IMR-90 (cell line): Measurements from ENCODE around the gene EFCAB5. TPM values are rescaled to one million over a fixed set of nuclear protein-coding genes. Genes with fewer than 3 reads are reported as not detected.
A peak's percentile ranks its signal among the peaks of the same experiment; 100 is the strongest.

Experiments used
- ATAC-seq: fragments of 200-7000 bp; cut with Tn5 transposase; 2 replicates; pipeline ENCODE4 v1.9.1; 2020; ENCODE audit warnings: low read depth, mild to moderate bottlenecking, moderate library complexity
- BruUV-seq: library from RNA; stranded (reverse); fragments of 400-500 nt; replicated peaks from 2 replicates; lab custom pipeline; 2021; lab: Mats Ljungman, UMichigan
- CTCF ChIA-PET: fragments of 300-600 bp; formaldehyde crosslinking; extraction: SDS; loops from one replicate; lab custom pipeline; 2021; ENCODE audit warnings: antibody characterized with exemption; lab: Yijun Ruan, JAX
- POLR2A ChIA-PET: fragments of 300-600 bp; sonication (Branson Sonifier 250); formaldehyde crosslinking; loops from one replicate; lab custom pipeline; 2022; ENCODE audit warnings: antibody characterized with exemption; ENCODE audit not compliant: unreplicated experiment; lab: Charles Lee
- DNase-seq: peaks from one replicate; pipeline ENCODE4 v3.0.0; 2013
- H2AFZ ChIP-seq: replicated peaks from 2 replicates; pipeline ENCODE3; 2013; ENCODE audit warnings: low read length, mild to moderate bottlenecking; ENCODE audit not compliant: poor library complexity
- H2AK5ac ChIP-seq: 2 replicates; pipeline ENCODE4 v1.6.1; 2013; ENCODE audit warnings: low read depth, low read length, inconsistent platforms
- H2AK9ac ChIP-seq: replicated peaks from 2 replicates; pipeline ENCODE3; 2013; ENCODE audit warnings: mild to moderate bottlenecking, low read depth, low read length, moderate library complexity; ENCODE audit not compliant: poor library complexity
- H2BK120ac ChIP-seq: 2 replicates; pipeline ENCODE4 v1.6.1; 2013; ENCODE audit warnings: low read depth, low read length, inconsistent platforms
- H2BK15ac ChIP-seq: 3 replicates; pipeline ENCODE4 v1.6.1; 2013; ENCODE audit warnings: low read depth, low read length, inconsistent platforms
- H2BK20ac ChIP-seq: 2 replicates; pipeline ENCODE4 v1.6.1; 2013; ENCODE audit warnings: low read depth, mild to moderate bottlenecking, inconsistent platforms, low read length, moderate library complexity
- H2BK5ac ChIP-seq: 2 replicates; pipeline ENCODE4 v1.6.1; 2013; ENCODE audit warnings: mild to moderate bottlenecking, low read depth, low read length, inconsistent platforms; ENCODE audit not compliant: poor library complexity, severe bottlenecking
- H3K14ac ChIP-seq: replicated peaks from 2 replicates; pipeline ENCODE4 v1.6.1; 2013; ENCODE audit warnings: low read depth, low read length, inconsistent platforms
- H3K18ac ChIP-seq: 2 replicates; pipeline ENCODE4 v1.6.1; 2013; ENCODE audit warnings: low read depth, low read length, control low read depth
- H3K23ac ChIP-seq: 2 replicates; pipeline ENCODE4 v1.6.1; 2013; ENCODE audit warnings: low read depth, low read length, inconsistent platforms
- H3K27ac ChIP-seq: 2 replicates; pipeline ENCODE4 v1.5.1; 2013; ENCODE audit warnings: mild to moderate bottlenecking, control low read depth, low read length; ENCODE audit not compliant: insufficient read depth
- H3K27me3 ChIP-seq: 2 replicates; pipeline ENCODE4 v1.6.1; 2013; ENCODE audit warnings: low read length; ENCODE audit not compliant: control insufficient read depth, insufficient read depth
- H3K36me3 ChIP-seq: 2 replicates; pipeline ENCODE4 v1.6.1; 2013; ENCODE audit warnings: low read length, mixed read lengths; ENCODE audit not compliant: control insufficient read depth, insufficient read depth
- H3K4ac ChIP-seq: 2 replicates; pipeline ENCODE4 v1.6.1; 2013; ENCODE audit warnings: low read depth, low read length, inconsistent platforms
- H3K4me1 ChIP-seq: 2 replicates; pipeline ENCODE4 v1.6.1; 2013; ENCODE audit warnings: low read length, mixed read lengths; ENCODE audit not compliant: control insufficient read depth, insufficient read depth
- H3K4me2 ChIP-seq: 2 replicates; pipeline ENCODE4 v1.6.1; 2013; ENCODE audit warnings: low read depth, mild to moderate bottlenecking, control low read depth, low read length, moderate library complexity
- H3K4me3 ChIP-seq: 2 replicates; pipeline ENCODE4 v1.5.1; 2013; ENCODE audit warnings: low read depth, mild to moderate bottlenecking, control low read depth, low read length, moderate library complexity; ENCODE audit not compliant: insufficient read depth
- H3K56ac ChIP-seq: 2 replicates; pipeline ENCODE4 v1.6.1; 2013; ENCODE audit warnings: low read length, inconsistent platforms; ENCODE audit not compliant: insufficient read depth; ENCODE audit errors: extremely low read depth
- H3K79me1 ChIP-seq, 2 experiments: 2 replicates each; pipeline ENCODE4 v1.6.1; 2013; ENCODE audit warnings: low read length in 2 of 2, inconsistent platforms in 1 of 2, low read depth in 1 of 2
- H3K9ac ChIP-seq: 2 replicates; pipeline ENCODE4 v1.6.1; 2013; ENCODE audit warnings: low read depth, low read length, control low read depth
- H3K9me1 ChIP-seq: 2 replicates; pipeline ENCODE4 v1.6.1; 2013; ENCODE audit warnings: low read length, inconsistent platforms; ENCODE audit not compliant: insufficient read depth
- H3K9me3 ChIP-seq: 2 replicates; pipeline ENCODE4 v1.6.1; 2013; ENCODE audit warnings: low read length; ENCODE audit not compliant: control insufficient read depth, insufficient read depth
- H4K20me1 ChIP-seq: 2 replicates; pipeline ENCODE4 v1.6.1; 2013; ENCODE audit warnings: low read length, inconsistent platforms; ENCODE audit not compliant: insufficient read depth
- H4K5ac ChIP-seq: 2 replicates; pipeline ENCODE4 v1.6.1; 2013; ENCODE audit warnings: mild to moderate bottlenecking, low read depth, low read length, control low read depth
- H4K8ac ChIP-seq, 2 experiments: 2 replicates each; pipeline ENCODE4 v1.6.1; 2013; ENCODE audit warnings: low read depth in 2 of 2, low read length in 2 of 2, control low read depth in 1 of 2, inconsistent platforms in 1 of 2
- H4K91ac ChIP-seq: 2 replicates; pipeline ENCODE4 v1.6.1; 2013; ENCODE audit warnings: low read depth, low read length, inconsistent platforms; ENCODE audit not compliant: insufficient read depth
- BHLHE40 ChIP-seq: fragments of 150-350 bp; IDR thresholded peaks from 2 replicates; pipeline ENCODE4 v1.6.1; 2016; ENCODE audit warnings: mild to moderate bottlenecking, low read depth, low read length
- CEBPB ChIP-seq: IDR thresholded peaks from 2 replicates; pipeline ENCODE4 v1.6.1; 2012; ENCODE audit warnings: low read depth, low read length, improper control_type of control experiment
- CHD1 ChIP-seq: IDR thresholded peaks from 2 replicates; pipeline ENCODE4 v1.6.1; 2012; ENCODE audit warnings: low read depth, low read length, improper control_type of control experiment
- FOS ChIP-seq: fragments of 150-350 bp; IDR thresholded peaks from 2 replicates; pipeline ENCODE4 v1.6.1; 2016; ENCODE audit warnings: low read depth, low read length
- MAFK ChIP-seq: IDR thresholded peaks from 2 replicates; pipeline ENCODE4 v1.6.1; 2012; ENCODE audit warnings: low read depth, low read length, improper control_type of control experiment
- MAZ ChIP-seq: IDR thresholded peaks from 2 replicates; pipeline ENCODE4 v1.6.1; 2012; ENCODE audit warnings: low read depth, mild to moderate bottlenecking, low read length, improper control_type of control experiment, moderate library complexity, borderline replicate concordance
- NFE2L2 ChIP-seq: fragments of 150-350 bp; IDR thresholded peaks from 2 replicates; pipeline ENCODE4 v1.6.1; 2016; ENCODE audit warnings: low read depth, mild to moderate bottlenecking, low read length
- POLR2A ChIP-seq: IDR thresholded peaks from 2 replicates; pipeline ENCODE4 v1.6.1; 2012; ENCODE audit warnings: mild to moderate bottlenecking, low read depth, low read length
- RAD21 ChIP-seq: IDR thresholded peaks from 2 replicates; pipeline ENCODE4 v1.6.1; 2012; ENCODE audit warnings: low read length, improper control_type of control experiment
- RCOR1 ChIP-seq: IDR thresholded peaks from 2 replicates; pipeline ENCODE4 v1.6.1; 2012; ENCODE audit warnings: mild to moderate bottlenecking, low read length, improper control_type of control experiment; ENCODE audit not compliant: insufficient replicate concordance
- RFX5 ChIP-seq: IDR thresholded peaks from 2 replicates; pipeline ENCODE4 v1.8.0; 2012; ENCODE audit warnings: low read depth, mild to moderate bottlenecking, low read length, moderate library complexity
- SMC3 ChIP-seq: fragments of 150-350 bp; IDR thresholded peaks from 2 replicates; pipeline ENCODE4 v1.6.1; 2016; ENCODE audit warnings: low read depth, mild to moderate bottlenecking, antibody characterized with exemption, low read length, moderate library complexity
- WGBS, 2 experiments: methylation state at CpG; one replicate each; pipeline versions ENCODE4 v1.1.5 to v1.1.7; 2013; ENCODE audit warnings: missing lambda C conversion rate in 2 of 2; ENCODE audit not compliant: insufficient read length in 1 of 2; ENCODE audit errors: extremely low coverage in 2 of 2; 5-methylcytosine and 5-hydroxymethylcytosine counted together
- dilution Hi-C: fragments of 300-500 bp; cut with HindIII; formaldehyde crosslinking; loops from one replicate; pipeline ENCODE4 v1.14.3; 2018; ENCODE audit warnings: low sequenced_read_pairs; ENCODE audit not compliant: unreplicated experiment
- in situ Hi-C: fragments of 300-500 bp; cut with MboI; formaldehyde crosslinking; loops from 3 replicates; pipeline ENCODE4 v1.14.3; 2019; ENCODE audit warnings: low sequenced_read_pairs, inconsistent platforms, mixed read lengths
- intact Hi-C: fragments of 100-400 bp; cut with micrococcal nuclease; formaldehyde crosslinking; loops from 2 replicates; pipeline ENCODE4 v1.10.0; 2022
- polyA plus RNA-seq, 3 experiments: library from polyadenylated mRNA; depleted of rRNA; stranded (reverse); fragments of >200 nt; gene quantifications; 2 replicates each; pipeline ENCODE4 v1.2.3, GENCODE V29; 2012; ENCODE audit warnings: low replicate concordance in 1 of 3
- total RNA-seq: library from RNA; depleted of rRNA; stranded (reverse); fragments of >200 nt; gene quantifications from 2 replicates; pipeline ENCODE4 v1.2.3, GENCODE V29; 2012
- TF ChIP-seq, protein P1 (sequence below): conservative IDR thresholded peaks from 2 replicates; pipeline ENCODE4 v1.5.1; 2012; ENCODE audit warnings: mild to moderate bottlenecking, low read depth, low read length, improper control_type of control experiment
- TF ChIP-seq, protein P2 (sequence below): fragments of 150-350 bp; IDR thresholded peaks from 2 replicates; pipeline ENCODE4 v1.6.1; 2017; ENCODE audit warnings: mild to moderate bottlenecking, antibody characterized with exemption, low read length, low read depth

EFCAB5 gene
- total and polyA plus RNA-seq, 2 of the 4 experiments (the other 2 are of a cell fraction) = 0.14 TPM; not detected in 1

DNA sequence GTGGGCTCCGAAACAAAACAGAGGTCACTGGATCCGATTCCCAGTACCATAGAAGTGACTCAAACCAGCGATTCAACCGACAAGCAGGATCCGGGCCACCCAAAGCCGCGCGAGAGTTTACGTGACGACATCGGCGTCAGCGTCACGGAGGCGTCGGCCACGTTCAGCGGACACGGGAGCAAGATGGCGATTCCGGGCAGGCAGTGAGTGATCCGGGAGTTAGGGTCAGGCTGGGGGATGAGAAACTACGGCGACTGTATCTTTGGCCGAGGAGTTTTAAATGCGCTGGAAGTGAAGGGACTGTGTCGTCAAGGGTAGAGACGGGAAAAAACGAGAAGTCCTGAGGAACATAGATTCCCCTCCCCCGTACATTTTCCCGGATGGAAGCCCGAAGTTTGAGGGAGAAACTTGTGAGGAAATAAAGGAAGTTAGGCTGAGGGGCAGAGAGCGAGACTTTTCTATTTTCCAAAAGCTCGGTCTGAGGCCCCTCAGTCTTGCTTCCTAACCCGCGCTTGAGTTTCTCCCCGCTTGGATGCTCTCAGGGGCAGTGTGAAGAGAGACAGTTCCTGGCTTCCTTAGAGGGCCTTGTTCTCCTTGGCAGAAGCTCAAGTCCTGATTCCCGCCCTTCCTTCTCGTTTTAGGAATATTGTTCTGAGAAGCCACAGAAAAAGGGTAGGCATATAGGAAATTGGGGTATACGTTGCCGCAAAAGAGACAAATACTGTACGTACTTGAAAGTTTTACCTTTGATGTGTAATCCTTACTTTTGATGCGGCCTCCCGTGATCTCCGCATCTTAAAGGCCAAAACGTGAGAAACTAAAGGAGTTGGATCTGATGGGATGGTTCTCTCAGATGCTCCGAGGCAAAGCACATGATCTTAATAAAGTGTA, 175.5 kb downstream of the EFCAB5 start, which contains the start of gene NSRP1:
Gene NSRP1, plus strand, starts transcription at position 156 of the 891 bp plus-strand sequence. Its CDS starts 28 bp downstream, at position 184.
- Histone ChIP-seq H4K5ac (peak within 1 kb of the TSS; percentile 96), H3K79me1 (peaks cover 0 to 24% of the 10 kb centered on the region in 2 experiments; a peak in 2 of 4 replicates), H3K4me1 (no peaks in the 10 kb centered on the region), H2BK120ac (peak within 1 kb of the TSS; percentile 89), H3K4ac (peak within 1 kb of the TSS; percentile 98), H3K14ac (peak within 1 kb of the TSS; percentile 99), H3K9me3 (no peaks in the 10 kb centered on the region), H3K4me3 (peak within 1 kb of the TSS; percentile 84), H3K9me1 (no peaks in the 10 kb centered on the region), H3K4me2 (peak within 1 kb of the TSS; percentile 98), H3K9ac (peak within 1 kb of the TSS; percentile 99), H3K56ac (peak within 1 kb of the TSS; percentile 98), H4K20me1 (peaks cover 6% of the 10 kb centered on the region), H2AFZ (peak within 1 kb of the TSS; percentile 94), H2BK5ac (peak within 1 kb of the TSS; percentile 93), H3K27me3 (no peaks in the 10 kb centered on the region), H2AK5ac (peak within 1 kb of the TSS; percentile 87), H3K23ac (peak within 1 kb of the TSS; percentile 99), H2AK9ac (peak within 1 kb of the TSS; percentile 88), H3K18ac (peak within 1 kb of the TSS; percentile 94), H3K27ac (peak within 1 kb of the TSS; percentile 97), H3K36me3 (peaks cover 2% of the 10 kb centered on the region; the same call in 1 of the 2 replicates), H2BK15ac (peak within 1 kb of the TSS; percentile 39; the same call in 1 of the 3 replicates), H4K91ac (peak within 1 kb of the TSS; percentile 91), H4K8ac (peak within 1 kb of the TSS; percentile 90 to 100), H2BK20ac (0 out of 2 replicates have a peak within 1 kb of the TSS, but pooled peaks have one; percentile 50)
- ChIA-PET CTCF (interaction anchor here (0.7 kb wide), 1 partner anchor 360 kb away, joined by 5 read pairs; the partner anchor contains the start of gene GOSR1), POLR2A (no interaction called here)
- peak; percentile 97 for ATAC-seq
- in situ Hi-C loops (loop anchor here (5.0 kb wide), 1 partner anchor 165 kb away; no protein-coding TSS in a partner anchor), dilution Hi-C loops (no loop called here), intact Hi-C loops (no loop called here)
- 0% methylated on average over 13 of the region's 47 CpGs; no CpG with 5 or more reads in 1 of the 2 experiments for WGBS, 2 experiments
- DNase-seq = peak; percentile 96
- TSS peak; percentile 35 for BruUV-seq
- peak; percentile 98 for TF ChIP-seq POLR2A
- no peak for TF ChIP-seq MAZ
- TF ChIP-seq, protein P1, sequence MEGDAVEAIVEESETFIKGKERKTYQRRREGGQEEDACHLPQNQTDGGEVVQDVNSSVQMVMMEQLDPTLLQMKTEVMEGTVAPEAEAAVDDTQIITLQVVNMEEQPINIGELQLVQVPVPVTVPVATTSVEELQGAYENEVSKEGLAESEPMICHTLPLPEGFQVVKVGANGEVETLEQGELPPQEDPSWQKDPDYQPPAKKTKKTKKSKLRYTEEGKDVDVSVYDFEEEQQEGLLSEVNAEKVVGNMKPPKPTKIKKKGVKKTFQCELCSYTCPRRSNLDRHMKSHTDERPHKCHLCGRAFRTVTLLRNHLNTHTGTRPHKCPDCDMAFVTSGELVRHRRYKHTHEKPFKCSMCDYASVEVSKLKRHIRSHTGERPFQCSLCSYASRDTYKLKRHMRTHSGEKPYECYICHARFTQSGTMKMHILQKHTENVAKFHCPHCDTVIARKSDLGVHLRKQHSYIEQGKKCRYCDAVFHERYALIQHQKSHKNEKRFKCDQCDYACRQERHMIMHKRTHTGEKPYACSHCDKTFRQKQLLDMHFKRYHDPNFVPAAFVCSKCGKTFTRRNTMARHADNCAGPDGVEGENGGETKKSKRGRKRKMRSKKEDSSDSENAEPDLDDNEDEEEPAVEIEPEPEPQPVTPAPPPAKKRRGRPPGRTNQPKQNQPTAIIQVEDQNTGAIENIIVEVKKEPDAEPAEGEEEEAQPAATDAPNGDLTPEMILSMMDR = no peak
- no peak for TF ChIP-seq RFX5
- no peak for TF ChIP-seq MAFK
- TF ChIP-seq BHLHE40 = peak; percentile 70
- no peak for TF ChIP-seq RCOR1
- TF ChIP-seq RAD21 = no peak
- TF ChIP-seq FOS = peak; percentile 23; the same call in 1 of the 2 replicates
- TF ChIP-seq, protein P2, sequence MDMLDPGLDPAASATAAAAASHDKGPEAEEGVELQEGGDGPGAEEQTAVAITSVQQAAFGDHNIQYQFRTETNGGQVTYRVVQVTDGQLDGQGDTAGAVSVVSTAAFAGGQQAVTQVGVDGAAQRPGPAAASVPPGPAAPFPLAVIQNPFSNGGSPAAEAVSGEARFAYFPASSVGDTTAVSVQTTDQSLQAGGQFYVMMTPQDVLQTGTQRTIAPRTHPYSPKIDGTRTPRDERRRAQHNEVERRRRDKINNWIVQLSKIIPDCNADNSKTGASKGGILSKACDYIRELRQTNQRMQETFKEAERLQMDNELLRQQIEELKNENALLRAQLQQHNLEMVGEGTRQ = peak; percentile 52
- 0 out of 2 replicates have a peak, but pooled peaks have one; percentile 6 for TF ChIP-seq NFE2L2
- TF ChIP-seq CHD1 = peak; percentile 89
- peak; percentile 52; the same call in 1 of the 2 replicates for TF ChIP-seq CEBPB
- TF ChIP-seq SMC3 = no peak
